ENCODE results near the gene FLT4. TPM values are rescaled to one million over a fixed set of nuclear protein-coding genes. Genes with fewer than 3 reads are reported as not detected.

The FLT4 gene
- total RNA-seq, 2 donors from 2014 or later = 6.9 to 7.9 TPM

- H3K4me3 Mint-ChIP-seq = no peak overlapping the region
- Histone ChIP-seq H3K27ac (ENCODE audit: low read depth, low read length) (no peak overlapping the region), H3K4me3 (ENCODE audit: low read length) (no peak overlapping the region), H3K27me3 (ENCODE audit: control insufficient read depth, insufficient read depth, low read length, poor library complexity, severe bottlenecking) (no peaks in the 10 kb centered on the region), H3K9me3 (ENCODE audit: control insufficient read depth, low read length) (no peaks in the 10 kb centered on the region), H3K4me1 (ENCODE audit: control insufficient read depth, insufficient read depth, low read length) (no peaks in the 10 kb centered on the region), H3K9ac (ENCODE audit: extremely low read depth, low read length, poor library complexity, severe bottlenecking) (no peak overlapping the region), H3K36me3 (ENCODE audit: control insufficient read depth, insufficient read depth, low read length) (no peaks in the 10 kb centered on the region)
- no peaks in the 10 kb centered on the region for H3K36me3 Mint-ChIP-seq (ENCODE audit: low read depth)
- peaks cover 3% of the 10 kb centered on the region for H3K4me1 Mint-ChIP-seq
- no peaks in the 10 kb centered on the region for H3K9me3 Mint-ChIP-seq
- TF ChIP-seq, protein P1, sequence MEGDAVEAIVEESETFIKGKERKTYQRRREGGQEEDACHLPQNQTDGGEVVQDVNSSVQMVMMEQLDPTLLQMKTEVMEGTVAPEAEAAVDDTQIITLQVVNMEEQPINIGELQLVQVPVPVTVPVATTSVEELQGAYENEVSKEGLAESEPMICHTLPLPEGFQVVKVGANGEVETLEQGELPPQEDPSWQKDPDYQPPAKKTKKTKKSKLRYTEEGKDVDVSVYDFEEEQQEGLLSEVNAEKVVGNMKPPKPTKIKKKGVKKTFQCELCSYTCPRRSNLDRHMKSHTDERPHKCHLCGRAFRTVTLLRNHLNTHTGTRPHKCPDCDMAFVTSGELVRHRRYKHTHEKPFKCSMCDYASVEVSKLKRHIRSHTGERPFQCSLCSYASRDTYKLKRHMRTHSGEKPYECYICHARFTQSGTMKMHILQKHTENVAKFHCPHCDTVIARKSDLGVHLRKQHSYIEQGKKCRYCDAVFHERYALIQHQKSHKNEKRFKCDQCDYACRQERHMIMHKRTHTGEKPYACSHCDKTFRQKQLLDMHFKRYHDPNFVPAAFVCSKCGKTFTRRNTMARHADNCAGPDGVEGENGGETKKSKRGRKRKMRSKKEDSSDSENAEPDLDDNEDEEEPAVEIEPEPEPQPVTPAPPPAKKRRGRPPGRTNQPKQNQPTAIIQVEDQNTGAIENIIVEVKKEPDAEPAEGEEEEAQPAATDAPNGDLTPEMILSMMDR (conservative IDR thresholded peaks at IDR 0.05) = no peak
- H3K27ac Mint-ChIP-seq = no peak overlapping the region
- 97% methylated on average over 10 to 19 of the region's 19 CpGs for WGBS, 2 experiments (ENCODE audit: insufficient coverage in 1 of 2, insufficient read length in 1 of 2)
- no peak for DNase-seq
- H3K27me3 Mint-ChIP-seq (ENCODE audit: insufficient read depth) = peaks cover 7% of the 10 kb centered on the region
Observed at GRCh38 chr5:180603076-180603594, 46.3 kb downstream of the FLT4 start.

- TF ChIP-seq, protein P1 (conservative IDR thresholded peaks at IDR 0.05) = no peak
- H3K4me3 ChIP-seq (ENCODE audit: low read length) = no peak overlapping the region
- H3K36me3 ChIP-seq (ENCODE audit: control insufficient read depth, insufficient read depth, low read length) = no peaks in the 10 kb centered on the region
- Mint-ChIP-seq H3K27me3 (ENCODE audit: insufficient read depth) (peaks cover 7% of the 10 kb centered on the region), H3K9me3 (no peaks in the 10 kb centered on the region), H3K4me3 (no peak overlapping the region), H3K36me3 (ENCODE audit: low read depth) (no peaks in the 10 kb centered on the region), H3K4me1 (no peaks in the 10 kb centered on the region), H3K27ac (no peak overlapping the region)
- no peaks in the 10 kb centered on the region for H3K27me3 ChIP-seq (ENCODE audit: control insufficient read depth, insufficient read depth, low read length, poor library complexity, severe bottlenecking)
- DNase-seq = peak; percentile 52
- H3K9me3 ChIP-seq (ENCODE audit: control insufficient read depth, low read length) = no peaks in the 10 kb centered on the region
- no peak overlapping the region for H3K9ac ChIP-seq (ENCODE audit: extremely low read depth, low read length, poor library complexity, severe bottlenecking)
- no peaks in the 10 kb centered on the region for H3K4me1 ChIP-seq (ENCODE audit: control insufficient read depth, insufficient read depth, low read length)
- 80 to 85% methylated on average over 12 to 15 of the region's 15 CpGs for WGBS, 2 experiments (ENCODE audit: insufficient coverage in 1 of 2, insufficient read length in 1 of 2)
- no peak overlapping the region for H3K27ac ChIP-seq (ENCODE audit: low read depth, low read length)
Observed at GRCh38 chr5:180602481-180603075, 46.8 kb downstream of the FLT4 start.

DNA sequence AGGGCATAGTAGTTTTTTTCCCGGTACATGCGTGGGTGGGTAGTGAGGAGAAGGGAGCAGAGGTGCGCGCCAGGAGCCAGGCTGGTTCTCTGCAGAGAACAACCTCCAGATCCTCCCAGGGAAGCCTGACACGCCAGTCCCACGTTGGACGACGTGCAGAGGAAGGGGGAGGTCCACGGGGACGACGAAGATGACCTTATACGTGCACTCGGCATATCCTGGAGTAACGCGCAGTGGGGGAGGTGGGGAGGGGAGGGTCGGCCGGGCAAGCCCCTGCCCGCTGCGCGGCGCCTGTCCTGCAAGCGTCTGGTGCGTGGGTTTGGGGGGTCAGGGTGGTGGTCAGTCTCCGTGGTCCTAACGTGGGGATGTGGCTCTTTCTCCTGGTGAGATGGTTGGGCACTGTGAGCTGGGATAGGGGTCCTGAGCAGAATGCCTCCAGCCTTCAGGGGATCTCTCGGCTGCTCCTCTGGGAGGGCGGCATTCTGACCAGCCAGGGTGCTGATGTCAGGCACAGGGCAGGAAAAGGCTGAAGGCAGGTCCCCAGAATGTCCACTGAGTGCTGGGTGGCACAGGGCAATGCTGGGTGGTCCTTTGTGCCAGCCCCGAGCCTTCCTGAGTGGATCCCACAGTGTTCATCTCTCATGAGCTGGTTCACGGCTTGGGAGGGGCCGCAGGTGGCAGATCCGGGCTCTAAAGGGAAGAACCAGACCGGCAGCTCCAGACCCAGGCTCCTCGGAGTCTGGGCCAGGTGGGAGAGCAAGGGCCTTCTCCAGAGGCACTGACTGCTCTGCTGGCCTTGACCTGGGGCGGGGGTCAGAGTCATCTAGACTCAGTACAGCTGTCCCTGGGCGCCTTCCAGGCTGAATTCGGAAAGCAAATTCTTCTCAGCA, 47.6 kb downstream of the FLT4 start:
- H3K27ac Mint-ChIP-seq = no peak overlapping the region

More for the DNA sequence above, 47.6 kb downstream of the FLT4 start:
- Histone ChIP-seq H3K36me3 (ENCODE audit: control insufficient read depth, insufficient read depth, low read length) (no peaks in the 10 kb centered on the region), H3K27ac (ENCODE audit: low read depth, low read length) (no peak overlapping the region), H3K4me1 (ENCODE audit: control insufficient read depth, insufficient read depth, low read length) (no peaks in the 10 kb centered on the region), H3K9me3 (ENCODE audit: control insufficient read depth, low read length) (no peaks in the 10 kb centered on the region), H3K27me3 (ENCODE audit: control insufficient read depth, insufficient read depth, low read length, poor library complexity, severe bottlenecking) (no peaks in the 10 kb centered on the region), H3K9ac (ENCODE audit: extremely low read depth, low read length, poor library complexity, severe bottlenecking) (no peak overlapping the region), H3K4me3 (ENCODE audit: low read length) (no peak overlapping the region)
- DNase-seq = peak; percentile 40
- Mint-ChIP-seq H3K36me3 (ENCODE audit: low read depth) (no peaks in the 10 kb centered on the region), H3K27me3 (ENCODE audit: insufficient read depth) (peaks cover 7% of the 10 kb centered on the region), H3K4me1 (no peaks in the 10 kb centered on the region), H3K4me3 (no peak overlapping the region), H3K9me3 (no peaks in the 10 kb centered on the region)
- WGBS, 2 experiments (ENCODE audit: insufficient coverage in 1 of 2, insufficient read length in 1 of 2) = 92 to 98% methylated on average over 8 to 36 of the region's 36 CpGs
- TF ChIP-seq, protein P1 (conservative IDR thresholded peaks at IDR 0.05) = no peak
